NCI-H82 (cell line): ENCODE data around the gene RPS6KA3.
A peak's percentile ranks its signal among the peaks of the same experiment; 100 is the strongest.
"Not testable (repeated sequence)": the region's sequence is repeated elsewhere in the genome, so short reads cannot be mapped to it uniquely, and the experiment has no call there.

Source experiments
- DNase-seq: peaks from one replicate; lab custom pipeline; 2025; lab: John Stamatoyannopoulos, UW

RPS6KA3 gene

GRCh38 chrX:20265221-20265725 is 1.4 kb downstream of the RPS6KA3 start:
- DNase-seq = peak; percentile 71

GRCh38 chrX:20263474-20263873 is 3.2 kb downstream of the RPS6KA3 start:
- no peak for DNase-seq

- DNase-seq = no peak
Observed at GRCh38 chrX:20260885-20261284, 5.8 kb downstream of the RPS6KA3 start.

GRCh38 chrX:20254712-20255299 is 11.9 kb downstream of the RPS6KA3 start:
- DNase-seq = no peak

GRCh38 chrX:20253232-20253543 is 13.5 kb downstream of the RPS6KA3 start:
- no peak for DNase-seq

- DNase-seq = peak; percentile 19
Observed at GRCh38 chrX:20252381-20253231, 14.1 kb downstream of the RPS6KA3 start.

GRCh38 chrX:20251691-20252090 is 15.0 kb downstream of the RPS6KA3 start:
- DNase-seq = no peak

- DNase-seq = not testable (repeated sequence)
Observed at GRCh38 chrX:20250146-20250545, 16.6 kb downstream of the RPS6KA3 start.

- no peak for DNase-seq
Observed at GRCh38 chrX:20248592-20249192, 18.0 kb downstream of the RPS6KA3 start.

- DNase-seq = no peak
Observed at GRCh38 chrX:20244931-20245330, 21.8 kb downstream of the RPS6KA3 start.

- DNase-seq = no peak
Observed at GRCh38 chrX:20240201-20240600, 26.5 kb downstream of the RPS6KA3 start.

GRCh38 chrX:20237864-20238263 is 28.8 kb downstream of the RPS6KA3 start:
- no peak for DNase-seq

GRCh38 chrX:20235755-20236154 is 31.0 kb downstream of the RPS6KA3 start:
- no peak for DNase-seq

- DNase-seq = no peak
Observed at GRCh38 chrX:20233336-20233735, 33.4 kb downstream of the RPS6KA3 start.

GRCh38 chrX:20231598-20231997 is 35.1 kb downstream of the RPS6KA3 start:
- no peak for DNase-seq

GRCh38 chrX:20230406-20230805 is 36.3 kb downstream of the RPS6KA3 start:
- no peak for DNase-seq

GRCh38 chrX:20229155-20229554 is 37.6 kb downstream of the RPS6KA3 start:
- DNase-seq = no peak

- DNase-seq = no peak
Observed at GRCh38 chrX:20228245-20228644, 38.5 kb downstream of the RPS6KA3 start.

- peak; percentile 2 for DNase-seq
Observed at GRCh38 chrX:20227116-20227515, 39.6 kb downstream of the RPS6KA3 start.

GRCh38 chrX:20225488-20225833 is 41.2 kb downstream of the RPS6KA3 start:
- no peak for DNase-seq

- no peak for DNase-seq
Observed at GRCh38 chrX:20224814-20225487, 41.8 kb downstream of the RPS6KA3 start.

- no peak for DNase-seq
Observed at GRCh38 chrX:20221902-20222301, 44.8 kb downstream of the RPS6KA3 start.
